GM19043 (cell line): ENCODE results near the gene RPN2.

ENCODE experiments used
- ATAC-seq: cut with Tn5 transposase; IDR thresholded peaks from one replicate; pipeline ENCODE4 v1.9.1; 2021; ENCODE audit warnings: low read depth; ENCODE audit not compliant: unreplicated experiment

The RPN2 gene

GRCh38 chr20:37261714-37262113, 82.6 kb downstream of the RPN2 start, which contains the start of gene GHRH:
Gene GHRH, minus strand, starts transcription at chr20:37261814. Its CDS starts 4,925 bp downstream, at chr20:37256889.
- ATAC-seq, result no peak

DNA sequence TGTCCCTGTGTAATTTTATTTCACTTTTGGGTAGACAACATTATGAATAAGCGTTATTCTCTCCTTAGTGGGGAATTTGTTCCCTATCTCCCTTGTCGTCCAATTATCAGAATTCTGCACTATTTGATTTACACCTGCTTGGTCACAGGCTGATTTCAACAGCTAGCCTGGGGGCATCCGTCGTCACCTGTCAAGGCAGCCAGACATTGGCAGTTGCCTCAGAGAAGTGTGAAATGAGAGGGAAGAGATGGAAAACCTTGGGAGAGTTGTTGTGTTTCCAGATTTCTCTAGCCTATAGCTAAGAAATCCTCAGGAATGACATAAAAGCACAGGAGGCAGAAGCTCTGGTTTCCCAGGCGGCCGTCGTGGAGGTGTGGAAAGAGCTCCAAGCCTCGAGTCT, 83.4 kb downstream of the RPN2 start:
- ATAC-seq, result no peak

- ATAC-seq, result no peak
Measured at GRCh38 chr20:37263686-37264085, 84.6 kb downstream of the RPN2 start.

GRCh38 chr20:37265152-37265551, 86.0 kb downstream of the RPN2 start:
- no peak for ATAC-seq

DNA sequence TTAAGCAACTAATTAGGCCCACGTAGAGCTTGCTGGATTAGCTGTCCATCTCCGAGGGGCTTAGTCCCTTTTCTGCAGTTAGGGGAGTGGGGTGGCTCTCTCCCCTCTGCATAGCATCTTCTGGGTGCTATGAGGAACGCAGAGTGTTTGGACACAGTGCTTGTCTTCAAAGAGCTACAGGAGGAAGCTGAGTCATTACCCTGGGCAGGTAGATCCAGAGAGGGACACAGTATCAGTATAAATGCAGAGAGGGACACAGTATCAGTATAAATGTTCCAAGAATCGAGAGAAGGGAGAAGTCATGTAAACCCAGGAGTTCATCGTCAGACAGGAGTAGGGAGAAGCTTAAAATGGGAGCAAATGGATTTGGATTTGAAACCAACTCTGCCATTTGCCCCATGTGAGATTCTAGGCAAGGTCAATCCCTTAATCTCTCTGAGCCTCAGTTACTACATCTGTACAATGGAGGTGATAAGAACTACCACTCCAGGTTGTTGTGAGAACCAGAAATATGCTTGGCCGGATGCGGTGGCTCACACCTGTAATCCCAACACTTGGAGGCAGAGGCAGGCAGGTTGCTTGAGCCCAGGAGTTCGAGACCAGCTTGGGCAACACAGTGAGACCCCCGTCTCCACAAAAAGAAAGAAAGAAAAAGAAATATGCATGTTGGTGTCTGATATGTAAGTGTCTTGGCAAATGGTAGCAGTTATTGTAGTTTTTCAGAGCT, 88.0 kb downstream of the RPN2 start:
- no peak for ATAC-seq

- no peak for ATAC-seq
Measured at GRCh38 chr20:37267667-37268313, 88.7 kb downstream of the RPN2 start.

- no peak for ATAC-seq
Measured at GRCh38 chr20:37270576-37271420, 91.7 kb downstream of the RPN2 start.

DNA sequence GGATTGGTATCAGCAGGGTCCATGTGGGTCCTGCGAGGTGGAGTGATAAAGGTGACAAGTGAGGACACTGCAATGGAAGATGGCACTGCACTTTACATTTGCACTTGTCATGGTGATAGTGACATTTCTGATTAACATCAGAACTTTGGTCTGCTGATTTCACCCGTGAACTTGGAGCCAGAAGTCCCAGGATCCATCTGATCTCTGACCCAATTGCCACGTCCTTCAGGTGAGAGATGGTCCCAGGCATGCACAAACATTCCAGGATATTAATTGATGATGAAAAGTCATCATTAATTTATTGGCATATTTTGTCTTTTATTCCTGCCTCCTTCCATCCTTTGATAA, 92.3 kb downstream of the RPN2 start:
- ATAC-seq, result no peak

GRCh38 chr20:37273988-37274387, 94.9 kb downstream of the RPN2 start:
- ATAC-seq, result no peak

GRCh38 chr20:37274851-37275524, 95.9 kb downstream of the RPN2 start:
- no peak for ATAC-seq

DNA sequence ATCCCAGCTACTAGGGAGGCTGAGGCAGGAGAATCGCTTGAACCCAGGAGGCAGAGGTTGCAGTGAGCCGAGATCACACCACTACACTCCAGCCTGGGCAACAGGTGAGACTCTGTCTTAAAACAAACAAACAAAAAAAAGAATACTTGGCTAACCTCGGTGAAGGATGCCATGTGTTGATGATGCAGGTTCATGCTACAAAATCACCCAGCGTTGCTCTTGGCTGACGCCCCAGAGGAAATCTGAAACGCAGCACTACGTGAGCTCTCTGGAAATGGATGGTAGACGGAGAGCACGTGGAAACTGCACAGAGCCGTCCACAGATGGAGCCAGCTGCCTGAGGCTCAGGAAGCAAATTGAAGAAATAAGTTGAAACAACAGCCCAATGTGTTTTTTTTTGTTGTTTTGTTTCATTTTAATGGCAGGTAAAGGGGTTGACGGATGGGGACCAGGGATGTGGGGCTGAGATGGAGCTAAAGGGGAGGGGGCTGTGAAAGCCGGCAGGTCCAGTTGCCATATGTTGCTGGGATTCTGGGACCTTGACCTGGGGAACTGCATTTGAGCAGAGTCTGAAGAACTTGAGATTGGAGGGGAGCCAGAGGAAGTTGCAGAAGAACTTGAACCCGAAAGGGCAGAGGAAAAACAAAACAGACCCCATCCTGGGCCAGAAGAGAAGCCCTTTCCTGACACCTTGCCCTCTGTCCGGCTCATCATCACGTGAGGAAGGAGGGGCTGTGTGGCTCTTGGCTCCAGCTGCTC, 97.5 kb downstream of the RPN2 start:
- peak; percentile 66 for ATAC-seq

- no peak for ATAC-seq
Measured at GRCh38 chr20:37277253-37277593, 98.1 kb downstream of the RPN2 start.

GRCh38 chr20:37278966-37279590, 99.9 kb downstream of the RPN2 start:
- no peak for ATAC-seq

- ATAC-seq, result no peak
Measured at GRCh38 chr20:37279820-37280219, 100.7 kb downstream of the RPN2 start.

DNA sequence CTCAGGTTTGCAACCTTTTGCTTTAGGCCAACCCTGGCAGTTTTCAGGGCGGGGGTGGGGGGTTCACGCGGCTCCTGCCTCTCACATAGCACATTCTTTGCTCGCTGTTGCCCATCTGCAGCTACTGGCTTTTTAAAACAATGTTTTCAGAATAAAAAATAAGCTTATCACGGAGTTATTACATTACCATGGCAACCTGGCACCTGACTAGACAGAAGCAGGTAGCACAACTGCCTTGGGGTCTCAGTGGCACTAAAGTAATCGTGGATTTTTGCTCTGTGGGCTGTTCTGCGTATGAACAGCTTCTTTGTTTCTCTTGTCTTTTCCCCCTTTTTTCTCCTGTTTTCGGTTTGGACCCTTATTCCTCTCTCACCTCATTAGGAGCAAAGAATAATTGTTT, 101.3 kb downstream of the RPN2 start:
- ATAC-seq, result no peak

GRCh38 chr20:37282556-37282955, 103.4 kb downstream of the RPN2 start:
- ATAC-seq, result no peak

DNA sequence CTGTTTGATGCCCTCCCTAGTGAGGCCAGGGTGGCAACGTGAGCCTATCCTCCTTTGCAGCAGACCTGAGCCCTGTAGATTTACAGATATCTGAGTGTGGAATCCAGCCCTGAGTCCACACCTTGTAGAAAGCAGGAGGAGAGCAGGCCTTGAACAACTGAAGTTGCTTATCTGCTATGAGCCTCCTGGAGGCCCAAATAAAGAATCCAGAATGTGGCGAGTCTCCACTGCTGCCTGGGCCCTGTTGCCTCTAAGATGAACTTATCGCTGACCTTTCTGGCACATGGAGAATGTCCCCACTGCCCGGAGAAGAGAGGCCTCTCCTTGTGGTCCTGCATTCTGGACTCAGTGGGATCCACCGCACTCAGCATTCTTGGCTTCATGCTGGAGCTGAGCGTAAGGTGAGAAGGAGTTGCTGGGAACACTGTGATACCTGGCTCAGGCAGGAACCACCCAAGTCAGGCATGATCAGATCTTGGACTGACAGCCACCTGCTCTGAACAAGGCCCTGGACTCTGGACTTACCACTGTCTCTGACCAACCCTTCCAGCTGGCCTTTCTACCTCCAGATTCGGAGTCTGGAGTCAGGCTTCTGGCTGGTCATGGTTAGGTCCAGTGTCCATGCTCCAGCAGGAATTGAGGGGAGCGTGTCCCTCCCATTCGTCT, 104.5 kb downstream of the RPN2 start:
- ATAC-seq, result no peak

DNA sequence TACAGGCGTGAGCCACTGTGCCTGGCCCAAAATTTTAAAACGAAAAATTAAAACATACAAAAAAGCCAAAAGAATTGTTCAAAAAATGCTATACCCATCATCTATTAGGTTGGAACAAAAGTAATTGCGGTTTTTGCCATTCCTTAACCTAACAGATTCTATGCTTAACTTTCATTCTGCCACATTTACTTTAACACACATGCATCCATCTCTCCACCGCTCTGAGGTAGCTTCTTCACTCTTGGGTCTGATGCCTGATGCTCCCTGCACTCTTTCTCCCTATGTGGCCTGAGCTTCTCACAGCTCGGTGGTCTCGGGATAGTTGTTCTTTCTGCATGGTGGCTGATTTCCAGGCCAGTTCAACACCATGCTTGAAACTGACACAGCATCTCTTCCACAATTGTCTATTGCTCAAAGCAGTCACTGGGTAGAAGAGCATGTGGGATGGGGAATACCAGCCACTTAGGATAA, 105.6 kb downstream of the RPN2 start:
- ATAC-seq, result no peak

- ATAC-seq, result no peak
Measured at GRCh38 chr20:37285664-37286374, 106.7 kb downstream of the RPN2 start.
